Left kidney (tissue), 2 donors: ENCODE results near the gene TANGO2. TPM values are rescaled to one million over a fixed set of nuclear protein-coding genes. Genes with fewer than 3 reads are reported as not detected.

Source experiments
- DNase-seq: peaks from one replicate; pipeline ENCODE4 v3.0.0-alpha.2; 2013
- polyA plus RNA-seq: library from polyadenylated mRNA; unstranded; fragments of 120-200 nt; gene quantifications from one replicate; pipeline ENCODE4 v1.2.1, GENCODE V29; 2013; ENCODE audit not compliant: insufficient read length

Gene TANGO2
- polyA plus RNA-seq, 1 donor: 10.3 TPM

- no peak for DNase-seq
Observed at GRCh38 chr22:19995611-19996339, 25.1 kb upstream of the TANGO2 start.

- DNase-seq: no peak
Observed at GRCh38 chr22:19996694-19997384, 24.1 kb upstream of the TANGO2 start.

GRCh38 chr22:19997561-19998231, 23.2 kb upstream of the TANGO2 start:
- no peak for DNase-seq

- DNase-seq: no peak
Observed at GRCh38 chr22:19998232-19998951, 22.5 kb upstream of the TANGO2 start.

GRCh38 chr22:19998991-19999820, 21.7 kb upstream of the TANGO2 start:
- DNase-seq: no peak

- DNase-seq: no peak
Observed at GRCh38 chr22:20000246-20001081, 20.4 kb upstream of the TANGO2 start.

GRCh38 chr22:20001082-20001638, 19.8 kb upstream of the TANGO2 start:
- no peak for DNase-seq

- DNase-seq: no peak
Observed at GRCh38 chr22:20002128-20002527, 18.8 kb upstream of the TANGO2 start.

- DNase-seq: no peak
Observed at GRCh38 chr22:20002636-20003035, 18.3 kb upstream of the TANGO2 start.

- DNase-seq: no peak
Observed at GRCh38 chr22:20003304-20003703, 17.6 kb upstream of the TANGO2 start.

- no peak for DNase-seq
Observed at GRCh38 chr22:20004464-20004863, 16.4 kb upstream of the TANGO2 start.

- DNase-seq: no peak
Observed at GRCh38 chr22:20008221-20008995, 12.5 kb upstream of the TANGO2 start.

GRCh38 chr22:20009018-20009491, 11.9 kb upstream of the TANGO2 start:
- no peak for DNase-seq

GRCh38 chr22:20009582-20010306, 11.2 kb upstream of the TANGO2 start:
- no peak for DNase-seq

- DNase-seq: no peak
Observed at GRCh38 chr22:20010307-20011122, 10.4 kb upstream of the TANGO2 start.

GRCh38 chr22:20011123-20011992, 9.6 kb upstream of the TANGO2 start:
- DNase-seq: no peak
